Measurements from ENCODE around the gene SULT4A1.

Gene SULT4A1

GRCh38 chr22:43881091-43882061 is 19.1 kb upstream of the SULT4A1 start:
- in situ Hi-C loops (cut with HindIII; ENCODE audit: low pct_ligation_motif_present, low sequenced_read_pairs): no loop called here
- H3K4me3 ChIP-seq (ENCODE audit: low read depth, low read length): no peak overlapping the region
- H3K27ac ChIP-seq: no peak overlapping the region
- TF ChIP-seq CTCF (IDR thresholded peaks at IDR 0.05; ENCODE audit: low read depth, low read length, missing control alignments): no peak
- DNase-seq: no peak
- H3K36me3 ChIP-seq (replicated peaks): no peaks in the 10 kb centered on the region
- H3K27me3 ChIP-seq (replicated peaks): no peaks in the 10 kb centered on the region

GRCh38 chr22:43880541-43880991 is 18.3 kb upstream of the SULT4A1 start:
- Histone ChIP-seq H3K27me3 (replicated peaks) (peaks cover 2% of the 10 kb centered on the region), H3K4me3 (ENCODE audit: low read depth, low read length) (no peak overlapping the region), H3K36me3 (replicated peaks) (no peaks in the 10 kb centered on the region), H3K27ac (no peak overlapping the region)
- no peak for TF ChIP-seq CTCF (IDR thresholded peaks at IDR 0.05; ENCODE audit: low read depth, low read length, missing control alignments)
- no peak for DNase-seq
- in situ Hi-C loops (cut with HindIII; ENCODE audit: low pct_ligation_motif_present, low sequenced_read_pairs): no loop called here

DNA sequence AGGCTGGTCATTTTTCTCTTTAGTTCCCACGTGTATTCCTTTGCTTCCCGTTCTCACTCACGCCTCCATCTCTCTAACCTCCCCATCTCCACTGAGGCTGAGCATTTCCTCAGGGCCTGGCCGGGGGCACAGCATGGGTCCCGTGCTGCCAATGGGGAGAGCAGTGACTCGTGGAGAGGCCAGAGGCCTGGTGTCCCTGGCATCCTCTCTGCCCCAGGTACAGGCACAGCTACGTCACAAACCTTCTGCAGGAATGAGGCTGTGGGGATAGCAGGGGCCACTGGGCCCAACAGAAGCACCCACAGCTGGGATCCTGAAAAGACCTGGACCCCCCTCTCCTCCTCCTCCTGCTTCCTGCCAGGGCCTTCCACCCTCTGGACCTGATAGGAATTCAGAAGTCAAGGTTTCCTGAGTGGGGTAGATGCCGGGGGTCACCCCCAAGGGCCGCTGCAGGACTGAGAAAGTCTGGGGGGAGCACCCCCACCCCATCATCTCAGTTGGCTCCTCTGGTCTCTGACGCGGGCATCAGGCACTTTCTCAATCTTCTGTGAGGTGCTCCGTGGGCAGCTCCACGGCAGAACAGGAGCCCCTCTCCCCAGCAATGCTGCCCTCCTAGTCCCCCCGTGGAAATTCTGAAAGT is 17.7 kb upstream of the SULT4A1 start:
- Histone ChIP-seq H3K36me3 (replicated peaks) (no peaks in the 10 kb centered on the region), H3K27ac (no peak overlapping the region), H3K27me3 (replicated peaks) (peaks cover 2% of the 10 kb centered on the region), H3K4me3 (ENCODE audit: low read depth, low read length) (no peak overlapping the region)
- DNase-seq: no peak
- in situ Hi-C loops (cut with HindIII; ENCODE audit: low pct_ligation_motif_present, low sequenced_read_pairs): no loop called here
- TF ChIP-seq CTCF (IDR thresholded peaks at IDR 0.05; ENCODE audit: low read depth, low read length, missing control alignments): no peak

GRCh38 chr22:43878831-43879550 is 16.7 kb upstream of the SULT4A1 start:
- H3K27me3 ChIP-seq (replicated peaks): peaks cover 2% of the 10 kb centered on the region
- no peak overlapping the region for H3K4me3 ChIP-seq (ENCODE audit: low read depth, low read length)
- no peaks in the 10 kb centered on the region for H3K36me3 ChIP-seq (replicated peaks)
- in situ Hi-C loops (cut with HindIII; ENCODE audit: low pct_ligation_motif_present, low sequenced_read_pairs): no loop called here
- no peak overlapping the region for H3K27ac ChIP-seq
- TF ChIP-seq CTCF (IDR thresholded peaks at IDR 0.05; ENCODE audit: low read depth, low read length, missing control alignments): no peak
- no peak for DNase-seq

DNA sequence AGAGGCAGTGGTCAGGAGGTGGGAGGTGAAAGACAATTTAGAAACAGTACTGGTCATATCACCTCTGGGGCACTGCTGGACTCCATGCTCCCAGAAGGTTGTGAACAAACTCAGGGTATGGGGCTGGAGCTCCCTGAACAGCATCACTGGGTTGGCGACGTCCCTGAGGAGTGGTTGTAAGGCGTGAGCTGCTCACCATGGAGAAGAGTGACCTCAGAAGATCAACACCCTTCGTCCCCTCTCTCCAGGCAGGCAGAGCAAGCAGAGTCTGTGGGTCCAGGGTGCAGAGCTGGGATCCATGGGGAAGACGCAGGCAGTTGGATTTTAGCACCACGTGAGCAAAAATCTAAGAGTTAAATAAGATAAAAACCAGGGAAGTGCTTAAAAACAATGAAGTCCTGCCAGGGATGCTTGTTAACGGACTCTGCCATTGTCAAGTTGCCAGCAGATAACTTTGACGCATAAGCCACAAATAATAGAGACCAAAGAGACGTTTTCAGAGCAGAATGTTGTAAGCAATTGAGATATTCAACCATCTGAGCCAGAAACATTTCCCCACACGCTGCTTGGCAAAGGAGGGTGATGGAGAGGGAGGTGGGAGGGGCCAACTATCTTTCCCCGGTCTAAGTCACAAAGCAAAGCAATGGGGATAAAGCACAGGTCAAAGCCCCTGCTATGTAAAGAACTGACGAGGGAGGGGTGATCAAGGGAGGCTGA is 15.9 kb upstream of the SULT4A1 start:
- H3K27me3 ChIP-seq (replicated peaks): peaks cover 2% of the 10 kb centered on the region
- no peak for TF ChIP-seq CTCF (IDR thresholded peaks at IDR 0.05; ENCODE audit: low read depth, low read length, missing control alignments)
- H3K4me3 ChIP-seq (ENCODE audit: low read depth, low read length): no peak overlapping the region
- no peak overlapping the region for H3K27ac ChIP-seq
- in situ Hi-C loops (cut with HindIII; ENCODE audit: low pct_ligation_motif_present, low sequenced_read_pairs): no loop called here
- no peaks in the 10 kb centered on the region for H3K36me3 ChIP-seq (replicated peaks)
- no peak for DNase-seq
